CD14-positive monocyte (primary cell): Measurements from ENCODE around the gene GABRQ. TPM values are rescaled to one million over a fixed set of nuclear protein-coding genes. Genes with fewer than 3 reads are reported as not detected.

ENCODE experiments used
- DNase-seq, 3 donors: peaks; one replicate each; pipeline ENCODE4 v3.0.0-alpha.2; 2011 to 2022
- H2AFZ ChIP-seq: 2 replicates; pipeline ENCODE4 v1.6.0; 2012; ENCODE audit warnings: mild to moderate bottlenecking, low read depth, low read length, inconsistent platforms; ENCODE audit not compliant: insufficient read depth, poor library complexity, severe bottlenecking
- H3K27ac ChIP-seq, 2 donors: 1 replicate in 1 of 2; 2 replicates in 1 of 2; pipeline ENCODE4 v1.5.1; 2012 to 2013; ENCODE audit warnings: low read length in 2 of 2, control low read depth in 1 of 2, inconsistent platforms in 1 of 2, low read depth in 1 of 2, mild to moderate bottlenecking in 1 of 2
- H3K27me3 ChIP-seq, 2 donors: one replicate each; pipeline versions ENCODE4 v1.6.0 to v1.6.1; 2011 to 2013; ENCODE audit warnings: low read length in 2 of 2; ENCODE audit not compliant: control insufficient read depth in 2 of 2, insufficient read depth in 2 of 2
- H3K36me3 ChIP-seq, 2 donors: replicated peaks in 1 of 2; 1 replicate in 1 of 2; 2 replicates in 1 of 2; pipeline versions ENCODE4 v1.5.1 to v1.6.1; 2012 to 2013; ENCODE audit warnings: low read length in 2 of 2, control low read depth in 1 of 2, inconsistent platforms in 1 of 2, mild to moderate bottlenecking in 1 of 2; ENCODE audit not compliant: insufficient read depth in 2 of 2, control insufficient read depth in 1 of 2
- H3K4me1 ChIP-seq, 2 donors: 1 replicate in 1 of 2; 2 replicates in 1 of 2; pipeline versions ENCODE4 v1.5.1 to v1.6.1; 2012 to 2013; ENCODE audit warnings: low read length in 2 of 2, control low read depth in 1 of 2, inconsistent platforms in 1 of 2, mild to moderate bottlenecking in 1 of 2, moderate library complexity in 1 of 2; ENCODE audit not compliant: insufficient read depth in 2 of 2, control insufficient read depth in 1 of 2
- H3K4me2 ChIP-seq: replicated peaks from 2 replicates; pipeline ENCODE3; 2012; ENCODE audit warnings: low read length, moderate library complexity, mild to moderate bottlenecking; ENCODE audit not compliant: poor library complexity, severe bottlenecking; ENCODE audit errors: extremely low read depth
- H3K4me3 ChIP-seq, 3 experiments: fragments of 200-600 bp in 1 of 3; sonication (generic) in 1 of 3; replicated peaks in 1 of 3; 1 replicate in 2 of 3; 2 replicates in 1 of 3; pipeline ENCODE4 v1.5.1; 2011 to 2013; ENCODE audit warnings: low read length in 3 of 3, mild to moderate bottlenecking in 3 of 3, control low read depth in 2 of 3, low read depth in 2 of 3, inconsistent platforms in 1 of 3, moderate library complexity in 1 of 3
- H3K79me2 ChIP-seq: 2 replicates; pipeline ENCODE4 v1.6.0; 2012; ENCODE audit warnings: mild to moderate bottlenecking, control low read depth, inconsistent platforms, low read length, moderate library complexity; ENCODE audit not compliant: insufficient read depth
- H3K9ac ChIP-seq: 2 replicates; pipeline ENCODE4 v1.6.0; 2017; ENCODE audit warnings: low read length, mild to moderate bottlenecking; ENCODE audit not compliant: insufficient read depth, poor library complexity, severe bottlenecking
- H3K9me3 ChIP-seq, 2 donors: replicated peaks in 1 of 2; 1 replicate in 1 of 2; 2 replicates in 1 of 2; pipeline versions ENCODE4 v1.5.1 to v1.6.1; 2012 to 2013; ENCODE audit warnings: low read length in 2 of 2, control low read depth in 1 of 2; ENCODE audit not compliant: control insufficient read depth in 1 of 2, insufficient read depth in 1 of 2
- H4K20me1 ChIP-seq: 2 replicates; pipeline ENCODE4 v1.6.0; 2012; ENCODE audit warnings: mild to moderate bottlenecking, low read length, control low read depth, moderate library complexity; ENCODE audit not compliant: insufficient read depth
- H3K27ac Mint-ChIP-seq, 7 donors: one replicate each; pipeline ENCODE4 v1.8.0; 2020; ENCODE audit warnings: mild to moderate bottlenecking in 7 of 7, mixed read lengths in 7 of 7, moderate library complexity in 6 of 7, inconsistent platforms in 2 of 7
- H3K27me3 Mint-ChIP-seq, 3 donors: one replicate each; pipeline ENCODE4 v1.8.0; 2021 to 2022; ENCODE audit warnings: low read depth in 3 of 3, mild to moderate bottlenecking in 3 of 3, mixed read lengths in 3 of 3, moderate library complexity in 3 of 3, inconsistent platforms in 1 of 3
- H3K36me3 Mint-ChIP-seq, 2 donors: one replicate each; pipeline ENCODE4 v1.8.0; 2020; ENCODE audit warnings: mixed read lengths in 2 of 2, inconsistent platforms in 1 of 2, mild to moderate bottlenecking in 1 of 2
- H3K4me1 Mint-ChIP-seq: one replicate; pipeline ENCODE4 v1.8.0; 2020; ENCODE audit warnings: mild to moderate bottlenecking, mixed read lengths
- H3K4me3 Mint-ChIP-seq, 2 donors: one replicate each; pipeline ENCODE4 v1.8.0; 2020; ENCODE audit warnings: mild to moderate bottlenecking in 2 of 2, mixed read lengths in 2 of 2, moderate library complexity in 1 of 2
- H3K9me3 Mint-ChIP-seq, 7 donors: one replicate each; pipeline ENCODE4 v1.8.0; 2020 to 2022; ENCODE audit warnings: mixed read lengths in 7 of 7, mild to moderate bottlenecking in 6 of 7, moderate library complexity in 6 of 7, inconsistent platforms in 2 of 7
- WGBS: methylation state at CpG from one replicate; pipeline ENCODE4 v1.1.5; 2013; ENCODE audit warnings: missing lambda C conversion rate; ENCODE audit not compliant: insufficient coverage; 5-methylcytosine and 5-hydroxymethylcytosine counted together
- intact Hi-C, 2 donors: fragments of 100-400 bp; cut with micrococcal nuclease; formaldehyde crosslinking; loops; one replicate each; pipeline versions ENCODE4 v1.15.0 to v1.15.1; 2023
- polyA plus RNA-seq, 3 donors: library from polyadenylated mRNA; depleted of rRNA in 1 of 3; unstranded in 2 of 3; stranded (reverse) in 1 of 3; fragments of 300-500 nt in 2 of 3; fragments of >200 nt in 1 of 3; fragmentation: Illumina TruSeq in 2 of 3; gene quantifications; 1 replicate in 2 of 3; 2 replicates in 1 of 3; pipeline ENCODE4 v1.2.3, GENCODE V29; 2012 to 2021
- TF ChIP-seq, protein P1 (sequence below): fragments of 200-600 bp; IDR thresholded peaks from one replicate; pipeline ENCODE4 v1.8.0; 2022; ENCODE audit warnings: antibody characterized with exemption, mild to moderate bottlenecking

The GABRQ gene
- polyA plus RNA-seq, 3 donors, result not detected

DNA sequence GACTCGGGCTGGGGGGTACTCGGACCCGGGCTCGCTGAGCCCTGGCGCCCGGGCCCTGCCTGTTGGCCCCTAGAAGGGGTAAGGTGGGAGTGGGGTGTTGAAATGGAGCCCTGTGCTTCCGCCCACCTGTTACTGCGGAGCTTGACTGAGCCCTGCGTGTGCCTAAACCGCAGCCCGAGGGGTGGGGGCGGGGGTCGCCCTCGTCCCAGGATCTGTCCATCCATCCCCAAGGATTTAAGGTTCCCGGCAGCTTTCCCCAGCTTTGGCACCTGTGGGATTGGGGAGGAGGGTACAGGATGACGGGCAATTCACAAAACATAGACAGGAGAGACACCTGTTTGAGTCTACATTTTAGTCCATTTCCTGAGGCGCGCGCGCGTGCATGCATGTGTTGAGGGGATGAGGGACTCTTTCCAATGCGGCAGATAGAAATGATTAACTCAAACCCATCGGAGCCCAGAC is 779 bp downstream of the GABRQ start:
- Histone ChIP-seq H3K27me3 (peaks cover 14 to 38% of the 10 kb centered on the region in 2 donors), H3K4me1 (no peaks in the 10 kb centered on the region), H3K9ac (no peak overlapping the region), H3K4me2 (no peak overlapping the region), H2AFZ (no peak overlapping the region), H3K4me3 (no peak overlapping the region), H3K27ac (no peak overlapping the region), H3K79me2 (no peaks in the 10 kb centered on the region), H3K9me3 (no peaks in the 10 kb centered on the region), H4K20me1 (no peaks in the 10 kb centered on the region), H3K36me3 (no peaks in the 10 kb centered on the region)
- intact Hi-C loops, result no loop called here
- peak overlapping the region in 1 of 2 donors; percentile 56 for H3K4me3 Mint-ChIP-seq
- no peak overlapping the region for H3K27ac Mint-ChIP-seq
- H3K27me3 Mint-ChIP-seq, result peaks cover 23 to 40% (median 32%) of the 10 kb centered on the region in 3 donors
- no peaks in the 10 kb centered on the region for H3K36me3 Mint-ChIP-seq
- WGBS, result 0% methylated on average over 4 of the region's 23 CpGs
- TF ChIP-seq, protein P1, sequence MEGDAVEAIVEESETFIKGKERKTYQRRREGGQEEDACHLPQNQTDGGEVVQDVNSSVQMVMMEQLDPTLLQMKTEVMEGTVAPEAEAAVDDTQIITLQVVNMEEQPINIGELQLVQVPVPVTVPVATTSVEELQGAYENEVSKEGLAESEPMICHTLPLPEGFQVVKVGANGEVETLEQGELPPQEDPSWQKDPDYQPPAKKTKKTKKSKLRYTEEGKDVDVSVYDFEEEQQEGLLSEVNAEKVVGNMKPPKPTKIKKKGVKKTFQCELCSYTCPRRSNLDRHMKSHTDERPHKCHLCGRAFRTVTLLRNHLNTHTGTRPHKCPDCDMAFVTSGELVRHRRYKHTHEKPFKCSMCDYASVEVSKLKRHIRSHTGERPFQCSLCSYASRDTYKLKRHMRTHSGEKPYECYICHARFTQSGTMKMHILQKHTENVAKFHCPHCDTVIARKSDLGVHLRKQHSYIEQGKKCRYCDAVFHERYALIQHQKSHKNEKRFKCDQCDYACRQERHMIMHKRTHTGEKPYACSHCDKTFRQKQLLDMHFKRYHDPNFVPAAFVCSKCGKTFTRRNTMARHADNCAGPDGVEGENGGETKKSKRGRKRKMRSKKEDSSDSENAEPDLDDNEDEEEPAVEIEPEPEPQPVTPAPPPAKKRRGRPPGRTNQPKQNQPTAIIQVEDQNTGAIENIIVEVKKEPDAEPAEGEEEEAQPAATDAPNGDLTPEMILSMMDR, result no peak
- H3K4me1 Mint-ChIP-seq, result no peaks in the 10 kb centered on the region
- H3K9me3 Mint-ChIP-seq, result peaks cover 0 to 5% (median 2%) of the 10 kb centered on the region in 7 donors
- DNase-seq, result no peak

DNA sequence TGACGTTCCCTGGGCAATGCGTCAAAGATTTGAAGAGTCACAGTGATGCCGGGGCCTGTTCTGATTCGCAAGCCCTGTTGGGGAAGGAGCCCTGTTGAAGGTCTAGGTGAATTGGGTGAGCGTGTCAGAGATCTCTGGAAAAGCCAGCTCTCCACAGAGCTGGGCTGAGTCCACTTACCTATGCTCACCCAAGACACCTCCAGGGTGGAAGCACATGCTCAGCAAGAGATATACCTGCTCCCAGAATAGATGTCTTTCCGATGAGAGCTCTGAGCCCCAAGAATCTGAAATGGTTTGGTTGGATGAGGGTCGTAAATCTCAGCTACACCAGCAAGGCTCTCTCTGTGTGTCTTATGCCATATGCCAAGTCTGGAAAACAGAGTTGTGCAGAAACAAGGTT is 1.7 kb downstream of the GABRQ start:
- no peak overlapping the region for H3K27ac ChIP-seq
- no peak overlapping the region for H2AFZ ChIP-seq
- TF ChIP-seq, protein P1, result no peak
- no peaks in the 10 kb centered on the region for H3K9me3 ChIP-seq
- intact Hi-C loops, result no loop called here
- WGBS, result no CpG with 5 or more reads among the region's 7 CpGs
- DNase-seq, result no peak
- H3K27me3 Mint-ChIP-seq, result peaks cover 23 to 37% (median 32%) of the 10 kb centered on the region in 3 donors
- no peak overlapping the region for H3K9ac ChIP-seq
- H3K4me1 ChIP-seq, result no peaks in the 10 kb centered on the region
- no peak overlapping the region for H3K27ac Mint-ChIP-seq
- no peaks in the 10 kb centered on the region for H3K4me1 Mint-ChIP-seq
- H3K9me3 Mint-ChIP-seq, result peaks cover 0 to 5% (median 2%) of the 10 kb centered on the region in 7 donors
- no peak overlapping the region for H3K4me3 ChIP-seq
- no peak overlapping the region for H3K4me3 Mint-ChIP-seq
- no peak overlapping the region for H3K4me2 ChIP-seq
- H3K36me3 ChIP-seq, result no peaks in the 10 kb centered on the region
- H3K36me3 Mint-ChIP-seq, result no peaks in the 10 kb centered on the region
- H3K79me2 ChIP-seq, result no peaks in the 10 kb centered on the region
- H4K20me1 ChIP-seq, result no peaks in the 10 kb centered on the region
- peaks cover 14 to 38% of the 10 kb centered on the region in 2 donors for H3K27me3 ChIP-seq
